GM19043 (cell line): ENCODE results near the gene HIPK2.
"Not testable (repeated sequence)": the region's sequence is repeated elsewhere in the genome, so short reads cannot be mapped to it uniquely, and the experiment has no call there.

Experiments
- ATAC-seq: cut with Tn5 transposase; IDR thresholded peaks from one replicate; pipeline ENCODE4 v1.9.1; 2021; ENCODE audit warnings: low read depth; ENCODE audit not compliant: unreplicated experiment

Gene HIPK2

DNA sequence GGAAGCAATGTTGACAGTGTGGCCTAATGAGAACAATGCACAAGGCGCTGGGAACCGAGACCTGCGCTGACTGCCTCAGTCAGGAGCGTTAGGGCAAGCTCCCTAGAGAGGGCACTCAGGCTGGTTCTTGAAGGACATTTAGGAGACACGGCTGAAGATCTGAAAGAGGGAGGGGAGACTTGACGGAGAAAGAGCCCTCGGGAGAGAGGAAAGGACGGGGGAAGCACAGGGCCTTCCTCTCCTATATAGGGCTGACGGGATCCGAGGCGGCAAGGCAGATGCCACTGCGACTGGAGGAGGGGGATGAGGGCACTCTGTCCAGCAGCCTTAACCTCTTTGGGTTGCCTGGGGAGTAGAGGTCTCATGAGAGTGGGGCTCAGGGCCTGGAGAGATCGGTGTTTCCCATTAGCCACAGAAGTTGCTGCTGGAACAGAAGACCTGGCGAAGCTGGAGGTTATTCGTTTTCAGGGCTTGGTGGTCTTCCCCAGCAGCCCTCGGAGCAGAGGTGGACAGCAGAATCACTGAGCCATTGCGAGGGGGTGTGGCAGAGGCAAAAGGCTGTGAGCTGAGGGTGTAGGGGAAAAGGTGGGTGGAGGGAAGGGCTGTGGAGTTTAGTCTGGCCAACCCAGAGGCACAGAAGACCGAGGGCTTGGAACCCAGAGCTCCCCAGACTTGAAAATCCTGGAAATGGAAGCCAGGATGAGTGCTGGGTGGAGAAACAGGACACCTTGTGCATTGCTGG lies 218.3 kb downstream of the HIPK2 start:
- ATAC-seq, result no peak

DNA sequence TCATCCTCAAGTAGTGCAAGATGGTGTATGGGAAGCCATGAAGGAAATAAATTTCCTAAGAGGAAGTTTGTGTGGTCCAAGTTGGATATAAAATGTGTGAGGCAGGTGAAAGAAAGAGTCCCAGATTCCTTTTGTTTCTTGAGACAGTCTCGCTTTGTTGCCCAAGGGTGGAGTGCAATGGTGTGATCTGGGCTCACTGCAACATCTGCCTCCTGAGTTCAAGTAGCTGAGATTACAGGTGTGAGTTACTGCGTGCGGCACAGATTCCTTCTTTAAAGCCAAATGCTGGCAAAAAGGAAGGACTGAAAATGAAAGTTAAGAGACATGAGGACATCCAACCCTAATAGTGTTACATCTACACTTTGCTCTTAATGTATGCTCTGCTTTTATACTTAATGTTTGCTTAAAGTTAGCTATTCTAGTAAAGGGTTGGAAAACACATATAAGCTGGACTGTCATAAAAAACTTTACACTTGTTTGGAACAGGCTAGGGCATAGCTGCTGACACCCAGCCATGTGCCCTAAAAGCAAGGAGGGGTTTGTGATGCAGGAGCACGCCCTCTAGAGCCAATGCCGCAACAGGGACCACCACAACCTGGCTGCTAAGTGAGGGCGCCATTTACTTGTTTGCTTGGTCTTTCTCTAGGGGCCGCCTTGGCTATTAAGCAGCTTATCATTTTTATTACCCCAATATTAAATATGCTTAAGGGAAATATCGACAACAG lies 219.8 kb downstream of the HIPK2 start:
- ATAC-seq, result no peak

GRCh38 chr7:139553991-139554700 lies 223.7 kb downstream of the HIPK2 start:
- not testable (repeated sequence) for ATAC-seq

DNA sequence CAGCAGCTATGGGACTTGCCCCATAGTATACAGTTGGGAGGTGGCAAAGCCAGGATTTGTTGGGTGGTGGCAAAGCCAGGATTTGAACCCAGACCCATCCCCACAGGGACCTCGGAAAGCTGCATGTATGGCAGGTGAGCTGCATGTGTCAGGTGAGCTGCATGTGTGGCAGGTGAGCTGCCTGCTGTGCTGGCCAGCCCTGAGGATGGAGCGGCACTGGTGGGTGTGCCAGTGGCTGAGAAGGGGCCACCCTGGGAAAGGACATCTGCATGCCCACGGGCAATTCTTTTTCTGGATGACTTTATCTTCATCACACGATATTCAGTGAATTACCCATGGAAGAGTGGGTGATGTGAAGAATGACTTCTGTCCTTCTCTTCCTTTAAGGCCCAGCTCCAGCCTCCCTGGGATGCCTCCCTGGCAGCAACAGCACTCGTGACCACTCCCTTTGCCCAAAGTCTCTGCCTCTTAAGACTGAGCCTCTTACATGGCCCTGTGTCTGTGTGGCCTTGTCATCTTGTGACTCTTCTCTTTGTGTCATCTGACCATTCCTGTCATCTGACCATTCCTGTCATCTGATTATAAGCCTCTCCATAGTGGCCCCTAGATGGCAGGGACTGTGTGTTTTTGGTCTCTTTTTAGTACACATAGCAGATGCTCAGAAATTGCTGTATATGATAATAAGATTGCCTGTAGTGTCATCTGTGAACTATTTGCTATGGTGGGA lies 229.3 kb downstream of the HIPK2 start:
- no peak for ATAC-seq

DNA sequence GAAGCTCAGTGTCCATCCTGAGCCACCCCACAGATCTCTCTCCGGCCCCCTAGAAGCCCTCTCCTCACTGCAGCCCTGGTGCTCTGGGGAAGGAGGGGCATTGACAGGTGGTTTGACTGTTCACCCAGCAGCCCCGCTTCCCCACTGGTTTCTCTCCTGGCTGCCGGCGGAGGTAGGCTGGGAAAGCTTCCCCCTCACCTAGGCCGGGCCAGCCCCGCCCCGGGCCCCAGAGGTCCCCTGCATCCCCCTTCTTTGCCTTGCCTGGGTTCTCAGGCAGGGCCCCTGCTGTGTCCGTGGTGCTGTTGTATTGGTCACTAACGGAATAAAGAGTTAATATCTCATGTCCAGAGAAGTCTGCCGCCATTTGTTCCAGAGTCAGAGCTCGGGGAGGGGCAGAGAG lies 233.2 kb downstream of the HIPK2 start:
- no peak for ATAC-seq

DNA sequence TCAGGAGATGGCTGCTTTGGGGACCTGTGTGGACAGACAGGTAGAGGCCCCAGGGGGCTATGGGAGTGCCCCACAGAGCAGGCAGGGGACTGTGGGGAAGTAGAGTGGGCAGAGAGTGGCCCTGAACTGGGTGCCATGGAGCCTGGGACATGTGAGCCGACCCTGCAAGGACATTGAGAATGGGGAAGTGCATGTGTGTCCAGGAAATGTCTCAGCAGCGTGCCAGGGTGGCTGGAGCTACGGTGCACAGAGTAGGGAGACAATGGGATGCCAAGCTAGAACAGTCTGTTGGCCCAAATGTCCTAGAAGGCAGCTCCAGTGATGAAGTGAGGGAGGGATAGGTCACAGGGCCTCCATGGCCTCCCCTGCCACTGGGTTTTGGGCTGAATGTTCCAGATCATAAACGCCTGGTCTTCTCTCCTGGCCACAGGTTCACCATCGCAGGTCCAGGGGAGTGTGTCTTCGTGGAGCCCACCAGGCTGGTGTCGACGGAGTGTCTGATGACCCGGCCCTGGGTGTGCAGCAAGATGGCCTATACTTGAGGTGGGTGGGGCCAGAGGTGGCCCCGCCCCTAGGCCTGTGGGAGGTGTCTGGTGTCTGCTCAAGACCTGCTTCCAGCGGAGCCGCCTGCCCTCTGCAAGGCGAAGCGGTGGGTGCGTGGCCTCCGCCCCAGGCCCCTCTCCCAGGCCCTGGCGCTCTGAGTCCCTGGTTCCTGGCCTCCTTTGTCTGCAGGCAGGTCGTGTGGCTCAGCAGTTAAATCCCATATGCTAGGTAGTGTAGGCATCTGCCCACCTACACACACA lies 233.8 kb downstream of the HIPK2 start:
- no peak for ATAC-seq

GRCh38 chr7:139542308-139543151 lies 235.3 kb downstream of the HIPK2 start:
- no peak for ATAC-seq

DNA sequence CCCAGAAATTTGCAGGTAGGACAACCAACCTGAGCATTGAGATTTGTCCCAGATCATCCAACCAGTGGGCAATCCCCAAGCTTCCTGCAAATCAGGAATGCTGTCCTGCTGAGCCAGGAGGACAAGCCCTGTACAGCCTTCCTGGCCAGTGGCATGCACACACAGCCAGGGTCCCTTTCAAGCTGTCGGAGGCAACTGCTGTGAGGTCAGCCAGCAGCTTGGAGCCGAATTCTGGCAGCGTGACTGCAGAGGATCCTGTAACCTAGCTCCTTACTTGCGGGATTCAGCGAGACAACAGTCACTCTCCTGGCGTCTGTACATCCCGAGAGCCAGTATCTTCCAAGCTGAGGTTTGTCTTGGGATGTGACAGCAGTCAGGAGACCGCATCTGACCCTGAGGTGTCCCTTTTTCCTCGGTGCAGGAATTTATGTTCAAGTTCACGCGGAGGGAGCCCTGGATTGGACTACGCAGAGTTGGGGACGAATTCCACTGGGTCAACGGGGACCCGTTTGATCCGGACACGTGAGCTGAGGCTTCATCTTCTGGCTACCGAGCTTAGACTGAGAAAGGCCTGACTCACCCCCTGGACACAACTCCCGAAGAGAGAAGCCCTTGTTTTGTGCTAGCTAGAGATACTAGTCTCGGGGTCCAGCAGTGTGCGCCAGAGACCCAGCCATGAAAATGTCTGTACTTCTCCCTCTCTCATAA lies 236.0 kb downstream of the HIPK2 start:
- ATAC-seq, result no peak

DNA sequence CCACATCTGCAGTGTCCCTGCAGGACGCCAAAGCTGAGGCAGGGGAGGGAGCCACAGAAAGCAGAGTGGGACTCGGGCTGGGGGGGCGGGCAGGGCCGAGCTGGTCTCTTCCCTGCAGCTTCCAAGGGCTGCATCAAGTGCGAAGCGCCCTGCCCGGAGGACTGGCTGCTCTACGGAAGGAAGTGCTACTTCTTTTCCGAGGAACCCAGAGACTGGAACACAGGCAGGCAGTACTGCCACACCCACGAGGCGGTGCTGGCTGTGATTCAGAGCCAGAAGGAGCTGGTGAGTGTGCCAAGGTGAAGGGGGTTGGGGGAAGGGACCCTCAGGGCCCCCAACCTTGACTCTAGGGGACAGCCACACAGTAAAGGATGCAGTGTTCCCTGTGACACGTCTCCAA lies 237.6 kb downstream of the HIPK2 start:
- ATAC-seq, result no peak

GRCh38 chr7:139538881-139539635 lies 238.7 kb downstream of the HIPK2 start:
- ATAC-seq, result no peak

DNA sequence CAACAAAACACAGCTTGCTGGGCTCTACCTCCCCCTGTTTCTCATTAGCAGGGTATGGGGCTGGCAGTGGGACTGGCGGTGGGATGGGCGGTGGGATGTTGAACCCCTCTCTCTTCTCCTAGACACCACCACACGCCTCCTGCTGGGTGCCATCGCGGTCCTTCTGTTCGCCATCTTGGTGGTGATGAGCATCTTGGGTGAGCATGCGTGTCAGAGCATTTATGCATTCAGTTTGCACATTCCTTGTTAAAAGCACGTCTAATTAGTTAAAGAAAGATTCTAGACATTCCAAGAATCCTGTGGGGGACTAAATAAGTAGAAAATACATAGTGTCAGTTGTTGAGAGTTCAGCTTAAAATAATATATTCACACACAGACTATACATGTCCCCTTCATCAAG lies 241.6 kb downstream of the HIPK2 start:
- ATAC-seq, result no peak

- ATAC-seq, result no peak
Observed at GRCh38 chr7:139534966-139535651, 242.7 kb downstream of the HIPK2 start.

DNA sequence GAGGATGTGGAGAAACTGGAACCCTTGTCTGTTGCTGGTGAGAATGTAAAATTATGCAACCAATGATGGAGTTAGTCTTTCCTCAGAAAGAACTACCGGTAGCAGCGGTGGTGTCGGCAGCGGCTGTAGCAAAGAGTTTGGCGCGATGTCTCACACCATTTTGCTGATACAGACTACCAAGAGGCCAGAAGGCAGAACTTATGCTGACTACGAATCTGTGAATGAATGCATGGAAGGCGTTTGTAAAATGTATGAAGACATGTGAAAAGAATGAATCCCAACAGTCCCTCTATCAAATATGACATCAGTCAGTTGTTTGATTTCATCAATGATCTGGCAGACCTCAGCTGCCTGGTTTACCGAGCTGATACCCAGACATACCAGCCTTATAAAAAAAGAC lies 243.7 kb downstream of the HIPK2 start:
- ATAC-seq, result no peak

DNA sequence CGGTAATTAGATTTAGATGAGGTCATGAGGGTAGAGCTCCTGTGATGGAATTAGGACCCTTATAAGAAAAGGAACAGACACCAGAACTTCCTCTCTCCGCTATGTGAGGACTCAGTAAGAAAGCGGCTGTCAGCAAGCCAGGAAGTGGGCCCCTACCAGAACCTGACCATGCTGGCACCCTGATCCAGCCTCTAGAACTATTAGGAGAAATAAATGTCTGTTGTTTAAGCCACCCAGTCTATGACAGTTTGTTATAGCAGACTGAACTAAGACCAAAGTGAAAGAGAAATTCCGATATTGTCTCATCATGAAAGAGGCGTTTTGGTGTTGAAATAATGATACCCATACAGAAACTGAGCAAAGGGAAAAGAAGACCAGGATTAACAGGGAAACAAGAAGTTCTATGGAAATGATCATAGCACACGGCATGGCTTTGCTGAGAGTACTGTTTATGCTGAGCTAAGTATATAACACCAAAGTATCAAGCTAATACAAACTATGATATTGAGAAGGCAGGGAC lies 245.1 kb downstream of the HIPK2 start:
- no peak for ATAC-seq

DNA sequence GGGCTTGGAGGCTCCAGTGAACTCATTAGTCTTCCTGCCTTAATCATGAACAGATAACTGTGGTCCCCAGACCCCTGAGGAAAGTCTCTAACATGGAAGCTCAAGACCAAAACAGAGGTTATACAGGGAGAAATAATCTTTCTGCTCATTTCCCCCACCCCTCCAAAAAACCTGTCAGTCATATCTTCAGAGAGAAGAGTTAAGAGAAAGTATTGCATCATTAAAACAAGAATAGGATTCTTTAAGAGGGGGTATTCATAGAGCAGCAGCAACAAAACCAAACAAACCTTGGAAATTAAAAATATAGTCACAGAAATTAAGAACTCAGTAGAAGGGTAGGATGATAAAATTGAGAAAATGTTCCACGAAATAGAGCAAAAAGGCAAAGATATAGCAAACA lies 246.7 kb downstream of the HIPK2 start:
- no peak for ATAC-seq

GRCh38 chr7:139526578-139527544 lies 250.9 kb downstream of the HIPK2 start:
- no peak for ATAC-seq
